B cell (primary cell): Measurements from ENCODE around the gene PGAM2.

Source experiments
- CTCF ChIP-seq: fragments of 200-600 bp; IDR thresholded peaks from one replicate; pipeline ENCODE4 v1.8.0; 2022; ENCODE audit warnings: antibody characterized with exemption, mild to moderate bottlenecking
- EZH2 ChIP-seq: IDR thresholded peaks from 2 replicates; pipeline ENCODE4 v1.6.1; 2012; ENCODE audit warnings: borderline replicate concordance, low read depth, mild to moderate bottlenecking, moderate library complexity, low read length; ENCODE audit not compliant: insufficient read depth, poor library complexity, severe bottlenecking

GRCh38 chr7:44068054-44068453 lies 2.7 kb upstream of the PGAM2 start:
- TF ChIP-seq CTCF (no peak), EZH2 (no peak)
